ENCODE results near the gene FDPS. TPM values are rescaled to one million over a fixed set of nuclear protein-coding genes. Genes with fewer than 3 reads are reported as not detected.

FDPS gene
- total RNA-seq, 1 experiment from 2014 or later = 410 TPM

DNA sequence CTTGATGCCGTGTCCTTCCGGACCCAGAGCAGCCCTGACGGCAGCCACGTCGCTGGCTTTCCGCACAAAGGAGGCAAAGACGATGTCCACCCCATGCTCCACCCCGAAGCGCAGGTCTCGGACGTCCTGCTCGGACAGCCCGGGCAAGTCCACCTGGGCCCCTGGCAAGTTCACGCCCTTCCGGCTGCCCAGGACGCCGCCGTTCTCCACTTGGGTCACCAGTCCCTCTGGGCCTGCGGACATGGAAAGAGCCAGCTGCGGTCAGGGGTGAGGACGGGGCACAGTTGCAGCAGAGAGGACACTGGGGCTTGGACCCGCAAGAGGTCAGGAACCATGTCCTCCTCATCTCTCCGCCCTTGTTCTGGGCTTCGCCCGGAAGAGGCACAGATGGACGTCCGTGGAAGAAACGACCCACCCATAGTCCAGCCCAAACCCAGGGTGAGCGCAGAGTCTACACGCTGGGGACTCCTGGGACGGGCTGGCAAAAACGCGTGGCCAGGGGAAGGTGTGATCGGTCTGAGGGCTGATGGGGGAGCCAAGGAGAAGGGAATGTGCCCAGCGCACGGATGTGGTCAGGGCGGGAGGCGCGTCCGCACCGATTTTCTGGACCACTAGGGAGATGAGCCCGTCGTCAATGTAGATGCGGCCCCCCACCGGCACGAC is 14.0 kb upstream of the FDPS start:
- H3K4me3 Mint-ChIP-seq (ENCODE audit: low read depth, unreplicated experiment) = no peak overlapping the region
- no peak for DNase-seq
- CTCF ChIA-PET = no interaction called here
- H3K27me3 Mint-ChIP-seq (ENCODE audit: unreplicated experiment) = peaks cover 42% of the 10 kb centered on the region
- TF ChIP-seq, protein P1, sequence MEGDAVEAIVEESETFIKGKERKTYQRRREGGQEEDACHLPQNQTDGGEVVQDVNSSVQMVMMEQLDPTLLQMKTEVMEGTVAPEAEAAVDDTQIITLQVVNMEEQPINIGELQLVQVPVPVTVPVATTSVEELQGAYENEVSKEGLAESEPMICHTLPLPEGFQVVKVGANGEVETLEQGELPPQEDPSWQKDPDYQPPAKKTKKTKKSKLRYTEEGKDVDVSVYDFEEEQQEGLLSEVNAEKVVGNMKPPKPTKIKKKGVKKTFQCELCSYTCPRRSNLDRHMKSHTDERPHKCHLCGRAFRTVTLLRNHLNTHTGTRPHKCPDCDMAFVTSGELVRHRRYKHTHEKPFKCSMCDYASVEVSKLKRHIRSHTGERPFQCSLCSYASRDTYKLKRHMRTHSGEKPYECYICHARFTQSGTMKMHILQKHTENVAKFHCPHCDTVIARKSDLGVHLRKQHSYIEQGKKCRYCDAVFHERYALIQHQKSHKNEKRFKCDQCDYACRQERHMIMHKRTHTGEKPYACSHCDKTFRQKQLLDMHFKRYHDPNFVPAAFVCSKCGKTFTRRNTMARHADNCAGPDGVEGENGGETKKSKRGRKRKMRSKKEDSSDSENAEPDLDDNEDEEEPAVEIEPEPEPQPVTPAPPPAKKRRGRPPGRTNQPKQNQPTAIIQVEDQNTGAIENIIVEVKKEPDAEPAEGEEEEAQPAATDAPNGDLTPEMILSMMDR (IDR thresholded peaks at IDR 0.05; ENCODE audit: unreplicated experiment) = no peak
- BruUV-seq (replicated peaks) = no TSS peak
- no peaks in the 10 kb centered on the region for H3K36me3 Mint-ChIP-seq (ENCODE audit: insufficient read depth, unreplicated experiment)
- H3K4me1 Mint-ChIP-seq (ENCODE audit: low read depth, unreplicated experiment) = no peaks in the 10 kb centered on the region
- H3K9me3 Mint-ChIP-seq (ENCODE audit: low read depth, unreplicated experiment) = no peaks in the 10 kb centered on the region
- H3K27ac Mint-ChIP-seq (ENCODE audit: unreplicated experiment) = no peak overlapping the region
- intact Hi-C loops (cut with micrococcal nuclease; ENCODE audit: unreplicated experiment) = no loop called here

DNA sequence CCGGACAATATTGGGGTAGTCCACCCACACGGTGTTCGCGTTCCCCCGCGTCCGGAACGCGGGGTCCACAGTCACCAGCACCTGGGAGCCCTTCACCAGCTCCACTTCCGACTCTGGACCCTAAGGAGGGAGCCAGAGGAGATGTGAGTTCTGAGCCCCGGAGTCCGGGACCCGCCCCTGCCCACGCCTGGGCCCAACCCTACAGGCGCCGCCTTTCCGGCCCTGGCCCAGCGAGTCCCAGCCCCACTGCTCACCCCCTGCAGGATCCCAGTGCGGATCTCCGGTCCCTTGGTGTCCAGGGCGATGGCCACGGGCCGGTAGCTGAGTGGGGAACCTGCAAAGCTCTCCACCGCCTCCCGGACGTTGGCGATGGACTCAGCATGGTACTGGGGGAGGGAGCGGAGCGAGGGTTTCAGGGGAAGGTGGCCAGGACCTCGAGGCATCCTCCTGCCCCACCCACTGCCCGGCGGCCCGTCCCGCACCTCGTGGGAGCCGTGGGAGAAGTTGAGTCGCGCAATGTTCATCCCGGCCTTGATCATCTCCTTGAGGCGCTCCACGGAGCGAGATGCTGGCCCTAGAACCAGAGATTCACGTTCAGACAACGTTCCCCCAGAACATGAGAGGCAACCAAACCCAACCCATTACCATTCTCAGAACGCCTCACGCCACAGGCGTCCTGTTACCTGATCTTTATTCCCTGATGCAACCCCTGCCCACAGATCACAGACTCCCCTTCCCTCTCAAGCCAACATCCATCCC is 13.3 kb upstream of the FDPS start:
- no peak for DNase-seq
- Mint-ChIP-seq H3K4me1 (ENCODE audit: low read depth, unreplicated experiment) (no peaks in the 10 kb centered on the region), H3K36me3 (ENCODE audit: insufficient read depth, unreplicated experiment) (no peaks in the 10 kb centered on the region), H3K27me3 (ENCODE audit: unreplicated experiment) (peaks cover 42% of the 10 kb centered on the region), H3K27ac (ENCODE audit: unreplicated experiment) (no peak overlapping the region), H3K4me3 (ENCODE audit: low read depth, unreplicated experiment) (no peak overlapping the region), H3K9me3 (ENCODE audit: low read depth, unreplicated experiment) (no peaks in the 10 kb centered on the region)
- TF ChIP-seq, protein P1 (IDR thresholded peaks at IDR 0.05; ENCODE audit: unreplicated experiment) = no peak
- CTCF ChIA-PET = no interaction called here
- intact Hi-C loops (cut with micrococcal nuclease; ENCODE audit: unreplicated experiment) = no loop called here
- BruUV-seq (replicated peaks) = no TSS peak

DNA sequence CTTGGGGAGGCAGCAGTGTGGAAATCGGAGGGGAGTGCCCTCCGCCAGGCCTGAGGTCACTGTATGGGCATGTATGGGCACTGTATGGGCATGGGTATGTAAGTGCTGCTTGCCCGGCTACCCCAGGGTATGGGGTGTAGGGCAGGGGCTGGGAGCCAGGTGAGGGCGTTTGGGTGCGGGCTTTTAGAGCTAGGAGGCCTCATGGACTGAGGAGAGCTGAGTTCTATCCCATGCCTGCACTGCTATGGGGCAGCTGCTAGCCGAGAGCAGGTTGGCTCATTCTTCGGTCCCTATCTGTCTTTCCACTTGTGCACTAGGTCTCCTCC is 12.8 kb upstream of the FDPS start:
- Mint-ChIP-seq H3K9me3 (ENCODE audit: low read depth, unreplicated experiment) (no peaks in the 10 kb centered on the region), H3K36me3 (ENCODE audit: insufficient read depth, unreplicated experiment) (no peaks in the 10 kb centered on the region), H3K4me1 (ENCODE audit: low read depth, unreplicated experiment) (no peaks in the 10 kb centered on the region), H3K4me3 (ENCODE audit: low read depth, unreplicated experiment) (no peak overlapping the region), H3K27ac (ENCODE audit: unreplicated experiment) (no peak overlapping the region), H3K27me3 (ENCODE audit: unreplicated experiment) (peaks cover 42% of the 10 kb centered on the region)
- no peak for DNase-seq
- TF ChIP-seq, protein P1 (IDR thresholded peaks at IDR 0.05; ENCODE audit: unreplicated experiment) = no peak
- CTCF ChIA-PET = no interaction called here
- intact Hi-C loops (cut with micrococcal nuclease; ENCODE audit: unreplicated experiment) = no loop called here
- no TSS peak for BruUV-seq (replicated peaks)

DNA sequence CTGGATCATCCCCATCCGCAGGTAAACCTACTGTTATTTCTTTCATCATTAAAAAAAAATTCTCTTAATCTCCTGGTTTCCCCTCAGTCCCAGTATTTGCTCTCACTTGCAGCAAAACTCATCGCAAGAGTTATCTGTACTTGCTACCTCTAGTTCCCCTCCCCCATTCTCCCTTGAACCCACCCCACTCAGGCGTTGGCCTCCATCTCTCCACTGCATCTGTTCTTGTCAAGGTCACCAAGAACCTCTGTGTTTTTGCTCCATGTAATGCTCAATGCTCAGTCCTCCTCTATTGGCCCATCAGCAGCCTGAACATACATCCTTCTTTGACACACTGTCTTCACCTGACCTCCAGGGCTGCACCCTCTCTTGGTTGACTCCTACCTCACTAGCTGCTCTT is 12.0 kb upstream of the FDPS start:
- Mint-ChIP-seq H3K27ac (ENCODE audit: unreplicated experiment) (no peak overlapping the region), H3K36me3 (ENCODE audit: insufficient read depth, unreplicated experiment) (no peaks in the 10 kb centered on the region), H3K9me3 (ENCODE audit: low read depth, unreplicated experiment) (no peaks in the 10 kb centered on the region), H3K4me3 (ENCODE audit: low read depth, unreplicated experiment) (no peak overlapping the region), H3K27me3 (ENCODE audit: unreplicated experiment) (peaks cover 42% of the 10 kb centered on the region), H3K4me1 (ENCODE audit: low read depth, unreplicated experiment) (no peaks in the 10 kb centered on the region)
- TF ChIP-seq, protein P1 (IDR thresholded peaks at IDR 0.05; ENCODE audit: unreplicated experiment) = no peak
- intact Hi-C loops (cut with micrococcal nuclease; ENCODE audit: unreplicated experiment) = no loop called here
- no TSS peak for BruUV-seq (replicated peaks)
- DNase-seq = no peak
- CTCF ChIA-PET = no interaction called here
